NCI-H2081 treated with DMSO at 0.1 percent for 48 hours (cell line): ENCODE results near the gene TEN1.
A peak's percentile ranks its signal among the peaks of the same experiment; 100 is the strongest.

Experiments
- DNase-seq: peaks from one replicate; lab custom pipeline; 2025; lab: John Stamatoyannopoulos, UW

Gene TEN1

DNA sequence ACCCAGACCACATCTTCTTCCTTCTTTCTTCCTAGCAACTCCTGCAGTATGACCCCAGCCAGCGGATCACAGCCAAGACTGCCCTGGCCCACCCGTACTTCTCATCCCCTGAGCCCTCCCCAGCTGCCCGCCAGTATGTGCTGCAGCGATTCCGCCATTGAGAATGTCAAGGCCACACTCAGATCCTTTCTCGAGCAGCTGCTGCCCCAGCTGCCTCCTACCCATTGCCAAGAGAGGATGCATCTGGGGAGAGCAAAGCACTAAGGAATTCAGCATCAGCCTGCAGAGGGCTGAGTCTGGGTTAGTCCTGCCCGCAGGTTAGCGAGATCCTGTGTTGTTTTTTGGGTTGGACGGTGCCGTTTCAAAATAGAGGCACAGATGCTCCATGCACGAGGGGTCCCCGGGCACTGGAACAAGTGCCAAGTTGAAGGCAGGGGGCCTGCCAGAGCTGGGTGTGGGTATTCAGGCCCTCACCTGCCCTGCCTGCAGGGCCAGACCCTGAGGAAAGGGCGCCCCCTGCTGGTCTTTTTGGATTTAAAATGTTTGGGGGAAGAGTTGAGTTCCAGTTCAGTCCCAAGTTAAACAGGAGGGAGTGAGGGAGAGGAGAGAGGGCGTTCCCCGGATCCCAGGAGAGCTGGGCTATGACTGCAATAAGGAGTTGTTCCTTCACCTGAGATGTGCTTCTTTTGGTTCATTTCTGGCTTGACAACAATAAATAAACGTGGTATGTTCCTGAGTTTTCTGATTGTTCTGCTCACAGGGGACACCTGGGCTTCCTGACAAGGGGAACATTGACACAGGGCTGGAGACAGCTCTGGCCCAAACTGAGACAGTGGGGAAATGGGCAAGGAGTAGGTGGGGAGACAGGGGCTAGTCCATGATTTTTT lies 26.5 kb downstream of the TEN1 start:
- DNase-seq, result peak; percentile 46

DNA sequence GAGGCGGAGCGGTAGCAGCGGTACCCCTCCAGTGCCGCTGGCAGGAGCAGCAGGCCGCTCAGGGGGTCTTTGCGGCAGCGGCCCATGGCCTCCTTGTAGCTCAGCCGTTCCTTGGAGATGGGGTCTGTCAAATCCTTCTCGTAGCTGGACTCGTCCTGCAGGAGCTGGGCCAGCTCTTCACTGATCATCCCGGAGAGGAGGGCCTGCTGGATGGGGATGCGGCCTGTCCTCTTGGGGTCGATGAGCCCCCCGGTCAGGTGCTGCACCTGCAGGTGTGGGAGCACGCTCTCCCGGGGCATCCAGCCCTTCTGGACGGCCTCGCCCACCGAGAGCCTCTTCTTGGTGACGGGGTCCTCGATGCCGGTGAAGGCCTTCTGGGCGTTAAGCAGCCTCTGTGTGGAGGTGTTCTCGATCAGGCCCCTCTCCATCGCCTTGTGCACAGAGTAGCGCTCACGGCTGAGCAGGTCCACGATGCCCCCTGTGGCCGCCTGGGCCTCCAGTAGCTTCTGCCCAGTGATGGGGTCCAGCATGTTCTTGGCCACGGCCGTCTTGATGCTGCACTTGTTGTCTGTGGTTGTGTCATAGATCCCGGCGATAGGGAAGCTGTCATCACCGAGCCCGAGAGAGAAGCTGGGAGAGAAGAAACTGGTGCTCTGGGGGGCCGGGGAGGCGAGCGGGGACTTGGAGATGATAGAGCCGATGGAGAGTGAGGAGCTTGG lies 28.2 kb downstream of the TEN1 start:
- no peak for DNase-seq

DNA sequence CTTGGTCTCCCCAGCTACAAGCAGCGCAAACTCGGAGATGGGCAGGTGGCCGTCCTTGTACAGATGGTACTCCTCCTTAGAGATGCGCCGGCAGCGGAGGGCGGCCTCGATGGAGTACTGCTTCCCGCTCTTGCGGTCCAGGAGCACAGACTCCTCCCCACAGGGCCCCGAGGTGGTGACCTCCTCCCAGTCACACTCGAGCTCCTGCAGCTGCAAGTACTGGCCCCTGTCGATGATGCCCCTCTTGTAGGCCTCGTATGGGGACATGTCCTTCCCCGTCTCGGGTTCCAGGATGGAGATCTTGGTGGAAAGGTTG lies 28.8 kb downstream of the TEN1 start:
- DNase-seq, result no peak

DNA sequence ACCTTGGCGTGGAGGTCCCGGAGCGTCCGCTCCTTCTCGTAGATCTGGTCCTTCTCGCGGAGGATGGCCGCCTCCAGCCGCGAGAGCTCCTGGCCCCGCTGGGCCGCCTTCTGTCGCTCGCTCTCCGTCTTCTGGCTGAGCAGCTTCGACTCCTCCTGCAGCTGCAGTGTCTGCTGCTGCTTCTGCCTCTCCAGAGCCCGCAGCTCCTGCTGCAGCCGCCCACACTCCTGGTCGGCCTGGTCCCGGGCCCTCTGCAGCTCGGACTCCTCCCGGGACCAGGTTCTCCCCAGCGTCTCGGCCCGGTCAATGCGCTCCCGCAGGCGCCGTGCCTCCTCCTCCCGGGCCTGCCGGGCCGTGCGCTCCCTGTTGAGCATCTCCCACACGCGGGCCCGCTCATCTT lies 29.2 kb downstream of the TEN1 start:
- DNase-seq, result no peak

DNA sequence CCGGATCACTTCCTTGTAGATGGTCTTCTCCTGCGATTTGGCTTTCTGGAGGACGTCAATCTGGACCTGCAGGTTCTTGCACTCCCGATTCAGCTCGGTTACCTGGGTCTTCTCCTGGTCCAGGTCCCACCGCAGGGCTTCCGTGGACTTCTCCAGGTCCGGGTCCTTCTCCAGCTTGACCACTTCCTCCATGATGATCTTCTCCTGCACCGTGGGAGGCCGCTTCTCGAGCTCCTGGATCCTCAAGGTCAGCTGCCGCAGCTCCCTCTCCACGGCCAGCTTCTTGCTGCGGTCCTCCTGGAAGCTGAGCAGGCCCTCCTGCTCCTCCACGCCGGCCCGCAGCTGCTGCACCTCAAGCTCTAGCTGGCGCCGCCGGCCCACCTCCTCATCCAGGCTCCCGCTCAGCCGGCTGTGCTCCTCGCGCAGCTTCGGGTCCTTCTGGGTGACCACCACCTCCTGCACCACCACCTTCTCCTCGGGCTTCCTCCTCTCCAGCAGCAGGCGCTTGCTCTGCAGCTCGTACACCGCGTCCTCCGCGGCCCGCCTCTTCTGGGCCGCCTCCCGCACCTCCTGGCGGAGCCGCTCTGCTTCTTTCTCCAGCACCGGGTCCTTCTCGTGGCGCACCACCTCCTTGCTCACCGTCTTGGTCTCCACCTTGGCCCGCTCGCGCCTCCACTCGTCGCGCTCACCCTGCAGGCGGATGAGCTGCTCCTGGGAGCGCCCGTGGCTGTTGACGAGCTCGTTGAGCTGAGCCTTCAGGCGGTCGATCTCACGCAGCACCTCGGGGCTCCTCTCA lies 29.8 kb downstream of the TEN1 start:
- no peak for DNase-seq

DNA sequence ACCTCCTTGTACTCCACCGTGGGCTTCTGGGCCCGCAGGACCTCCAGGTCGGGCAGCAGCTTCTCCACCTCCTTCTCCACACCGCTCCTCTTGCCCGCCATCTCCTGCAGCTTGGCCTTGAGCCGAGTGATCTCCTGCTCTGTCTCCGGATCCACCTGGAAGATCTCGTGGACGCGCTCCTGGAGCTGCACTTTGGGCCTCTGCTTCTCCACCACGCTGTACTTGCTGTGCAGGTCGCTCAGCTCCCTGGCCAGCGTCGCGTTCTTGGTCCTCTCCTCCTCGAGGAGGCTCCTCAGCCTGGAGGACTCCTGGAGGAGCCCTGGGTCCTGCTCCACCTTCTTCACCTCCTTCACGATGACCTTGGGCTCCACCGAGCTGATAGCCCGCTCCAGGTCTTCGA lies 30.4 kb downstream of the TEN1 start:
- no peak for DNase-seq

DNA sequence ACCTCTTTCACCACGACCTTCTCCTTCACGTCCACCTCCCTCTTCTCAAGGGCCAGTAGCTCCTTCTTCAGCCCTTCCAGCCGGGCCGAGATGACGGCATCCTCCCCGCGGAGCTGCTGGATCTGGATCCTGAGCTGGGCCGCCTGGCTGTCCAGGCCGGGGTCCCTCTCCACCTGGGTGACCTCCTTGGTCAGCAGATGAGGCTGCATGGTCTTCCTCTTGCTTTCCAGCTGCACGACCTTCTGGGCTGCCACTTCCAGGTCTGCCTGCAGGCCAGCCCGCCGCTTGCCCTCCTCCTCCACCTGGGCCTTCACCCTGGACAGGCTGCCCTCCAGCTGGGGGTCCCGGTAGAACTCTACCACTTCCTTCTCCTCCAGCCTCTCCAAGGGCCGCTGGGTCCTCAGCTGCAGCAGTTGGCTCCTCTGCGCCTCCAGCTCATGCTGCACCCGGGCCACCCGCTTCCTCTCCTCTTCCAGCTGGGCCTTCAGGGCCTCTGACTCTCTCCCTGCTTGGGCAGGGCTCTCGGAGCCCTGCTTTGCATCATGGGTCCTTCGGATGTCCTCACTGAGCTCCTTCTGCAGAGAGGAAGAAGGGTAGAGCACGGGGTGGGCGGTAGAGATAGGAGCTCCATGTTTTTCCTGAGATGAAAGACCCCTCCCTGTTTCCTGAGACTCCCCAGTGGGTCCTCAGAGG lies 31.1 kb downstream of the TEN1 start:
- no peak for DNase-seq

DNA sequence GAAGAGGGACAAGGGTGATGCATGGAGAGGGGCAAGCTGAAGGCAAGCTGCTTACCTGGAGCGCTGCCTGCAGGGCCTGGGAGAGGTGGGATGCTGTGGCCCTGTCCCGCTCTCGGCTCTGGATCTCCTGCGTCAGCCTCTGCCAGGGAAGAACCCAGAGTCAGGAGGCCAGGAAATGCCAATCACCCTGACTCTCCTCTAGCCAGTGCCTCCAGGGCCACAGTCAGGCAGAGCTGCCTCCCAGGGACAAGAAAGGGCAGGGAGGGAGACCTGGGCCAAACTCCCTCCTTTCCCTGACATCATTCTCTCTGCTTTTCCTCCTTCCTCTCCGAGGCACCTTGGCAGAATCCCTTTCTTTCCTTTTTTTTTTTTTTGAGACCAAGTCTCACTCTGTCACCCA lies 32.9 kb downstream of the TEN1 start:
- DNase-seq, result no peak

DNA sequence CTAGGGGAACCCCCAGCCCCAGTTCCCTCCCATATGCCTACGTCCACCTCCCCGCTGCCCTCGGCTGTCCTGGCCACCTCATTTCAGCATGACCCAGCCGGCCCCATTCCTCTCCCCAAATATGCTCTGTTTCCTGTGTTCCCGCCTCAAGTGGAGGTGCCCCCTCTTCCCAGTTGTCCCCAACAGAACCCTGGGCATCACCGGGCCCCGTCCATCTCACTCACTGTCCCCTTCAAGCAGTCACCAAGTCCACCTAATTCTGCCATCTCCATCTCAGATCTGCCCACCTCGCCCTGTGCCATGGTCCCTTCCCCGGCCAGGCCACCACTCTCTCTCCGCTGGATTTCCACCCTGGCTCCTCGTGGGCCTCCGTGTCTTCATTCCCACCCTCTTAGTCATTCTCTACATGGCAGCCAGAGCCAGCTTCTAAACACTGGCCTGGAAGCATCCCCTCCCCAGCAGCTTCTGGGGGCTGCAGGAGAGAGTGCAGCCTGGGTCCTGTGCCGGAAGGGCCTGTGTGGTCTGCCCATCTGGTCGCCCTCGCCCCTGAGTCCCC lies 34.4 kb downstream of the TEN1 start:
- no peak for DNase-seq

DNA sequence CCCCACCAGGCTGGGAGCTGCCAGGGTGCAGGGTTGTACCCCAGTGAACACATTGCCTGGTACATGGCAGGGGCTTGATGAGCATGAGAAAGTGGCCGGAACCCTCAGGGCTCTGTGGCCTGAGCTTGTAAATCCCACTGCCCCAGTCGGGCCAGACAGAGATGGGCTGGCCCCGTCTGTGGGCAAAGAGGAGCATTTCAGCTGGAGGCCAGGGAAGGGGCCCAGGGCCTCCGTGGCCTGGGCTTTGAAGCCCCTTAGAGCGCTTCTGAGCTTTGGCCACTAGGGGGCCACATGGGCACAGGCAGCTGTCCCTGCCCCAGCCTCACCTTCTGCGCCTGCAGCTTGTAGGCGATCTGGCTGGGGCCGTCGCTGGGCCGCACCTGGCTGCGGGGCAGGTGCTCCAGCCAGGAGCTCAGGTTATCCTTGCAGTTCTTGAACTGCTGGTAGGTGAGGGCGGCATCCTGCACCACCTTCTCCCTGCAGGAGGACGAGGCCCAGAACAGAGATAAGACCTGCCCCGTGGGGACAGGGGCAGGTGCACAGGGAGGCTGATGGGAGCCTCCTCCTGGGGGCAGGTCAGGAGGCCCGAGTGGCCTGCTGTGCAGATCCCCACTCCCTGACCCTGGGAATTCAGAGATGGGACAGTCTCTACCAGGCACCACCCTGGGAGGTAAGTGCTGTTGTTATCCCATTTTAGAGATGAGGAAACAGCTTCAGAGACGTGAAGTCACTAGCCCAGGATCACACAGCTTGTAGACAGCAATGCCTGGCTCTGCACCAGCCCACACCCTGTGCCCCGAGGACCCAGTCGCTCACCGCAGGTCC lies 35.3 kb downstream of the TEN1 start:
- peak; percentile 53 for DNase-seq

DNA sequence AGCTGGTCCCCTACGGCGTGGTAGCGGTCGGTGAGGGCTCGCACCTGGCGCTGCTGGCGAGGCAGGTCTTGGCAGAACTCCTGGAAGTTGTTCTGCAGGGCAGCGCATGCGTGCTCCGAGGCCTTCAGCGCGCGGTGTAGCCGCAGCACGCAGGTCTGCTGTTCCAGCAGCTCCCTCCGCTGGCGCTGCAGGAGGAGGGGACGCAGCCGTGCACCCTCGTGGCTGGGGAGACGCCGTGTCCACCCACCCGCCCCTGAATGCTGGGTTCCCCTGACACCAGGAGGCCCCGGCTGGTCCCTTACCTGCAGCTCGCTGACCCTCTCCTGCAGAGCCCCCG lies 35.9 kb downstream of the TEN1 start:
- no peak for DNase-seq

DNA sequence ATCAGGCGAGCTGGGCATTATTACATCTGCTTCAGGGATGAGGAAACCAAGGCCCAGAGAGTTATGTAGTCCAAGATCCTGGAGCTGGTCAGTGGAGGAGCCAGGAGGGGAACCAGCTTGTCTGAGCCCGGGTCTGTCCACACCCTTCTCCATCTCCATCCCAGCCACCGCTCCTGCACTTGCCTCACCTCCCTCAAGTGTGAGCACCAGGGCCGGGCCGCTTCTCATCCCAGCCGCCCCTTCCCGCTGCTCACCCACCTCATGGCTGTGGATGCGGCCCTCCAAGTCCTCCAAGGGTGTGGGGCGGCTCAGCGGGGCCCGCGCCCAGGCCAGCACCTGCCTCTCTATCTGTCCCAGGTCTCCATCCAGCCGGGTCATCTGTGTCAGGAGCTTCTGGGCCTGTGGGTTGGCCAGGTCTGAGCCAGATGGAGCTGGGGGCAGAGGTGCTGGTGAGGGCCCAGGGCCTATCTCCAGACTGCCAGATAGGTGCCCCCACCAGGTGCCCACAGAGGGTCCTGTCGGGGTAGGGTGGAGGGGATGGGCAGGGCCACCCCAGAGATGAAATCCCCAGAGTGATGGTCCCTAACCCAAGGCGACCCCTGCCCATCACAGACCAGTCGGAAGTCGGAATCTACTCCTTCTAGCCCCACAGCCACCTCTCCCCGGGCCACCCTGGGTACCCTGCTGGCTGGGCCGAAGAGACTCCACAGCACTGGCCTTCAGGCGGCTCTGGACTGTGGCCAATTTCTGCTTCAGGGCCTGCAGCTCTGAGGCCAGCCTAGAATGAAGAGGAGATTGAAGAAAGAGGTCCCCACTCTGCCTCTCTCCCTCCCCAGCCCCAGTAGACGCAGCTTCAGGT lies 38.7 kb downstream of the TEN1 start:
- DNase-seq, result no peak

DNA sequence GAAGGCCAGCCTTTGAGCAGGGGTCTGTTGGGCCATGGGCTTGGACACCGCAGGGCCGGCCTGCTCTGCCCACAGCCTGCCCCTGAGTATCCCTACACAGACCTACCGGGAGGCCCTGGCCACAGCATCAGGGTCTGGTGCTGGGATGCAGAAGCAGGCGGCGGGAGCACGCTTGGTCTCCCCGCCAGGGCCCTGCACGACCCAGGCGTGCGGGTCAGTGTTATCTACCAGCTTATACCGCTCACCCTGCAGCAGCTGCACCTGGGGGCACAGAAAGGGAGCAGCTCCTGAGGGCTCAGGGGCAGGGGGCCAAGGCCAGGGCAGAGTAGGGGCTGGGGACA lies 39.3 kb downstream of the TEN1 start:
- DNase-seq, result no peak

DNA sequence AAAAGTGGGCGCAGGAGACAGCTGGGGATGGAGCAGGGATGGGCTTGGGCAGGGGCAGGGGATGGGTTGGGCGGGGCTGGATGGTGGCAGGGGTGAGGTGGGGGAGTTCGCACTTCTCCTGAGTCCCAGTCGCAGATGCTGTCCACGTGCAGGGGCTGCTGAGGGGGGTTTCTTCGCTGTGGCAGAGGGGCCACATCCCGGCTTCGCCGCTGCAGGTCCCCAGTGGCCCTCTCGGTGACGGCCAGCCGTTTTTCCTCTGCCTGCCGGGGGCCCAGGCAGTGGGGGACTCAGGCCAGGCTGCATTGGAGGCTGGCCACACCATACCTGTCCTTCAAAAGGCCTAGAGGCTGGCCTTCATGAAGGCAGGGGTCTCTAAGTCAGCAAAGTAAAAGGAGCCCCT lies 39.8 kb downstream of the TEN1 start:
- DNase-seq, result no peak

DNA sequence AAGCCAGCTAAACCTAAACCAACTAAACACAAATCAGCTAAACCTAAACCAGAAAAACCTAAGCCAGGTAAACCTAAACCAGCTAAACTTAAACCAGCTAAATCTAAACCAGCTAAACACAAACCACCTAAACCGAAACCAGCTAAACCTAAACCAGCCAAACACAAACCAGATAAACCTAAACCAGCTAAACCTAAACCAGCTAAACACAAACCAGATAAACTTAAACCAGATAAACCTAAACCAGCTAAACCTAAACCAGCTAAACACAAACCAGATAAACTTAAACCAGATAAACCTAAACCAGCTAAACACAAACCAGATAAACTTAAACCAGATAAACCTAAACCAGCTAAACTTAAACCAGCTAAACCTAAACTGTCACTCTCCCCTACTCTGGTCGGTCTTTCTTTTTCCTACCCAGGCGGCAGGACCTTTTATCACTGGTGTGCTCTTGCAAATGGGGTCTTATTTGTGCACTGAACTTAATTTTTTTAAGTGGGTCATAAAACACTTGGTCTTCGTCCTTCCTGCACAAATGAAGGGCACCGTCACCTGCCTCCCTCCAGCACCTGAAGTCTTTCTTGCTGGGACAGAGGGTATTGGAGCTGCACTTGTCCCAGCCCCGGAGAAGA lies 40.9 kb downstream of the TEN1 start:
- DNase-seq, result no peak

DNA sequence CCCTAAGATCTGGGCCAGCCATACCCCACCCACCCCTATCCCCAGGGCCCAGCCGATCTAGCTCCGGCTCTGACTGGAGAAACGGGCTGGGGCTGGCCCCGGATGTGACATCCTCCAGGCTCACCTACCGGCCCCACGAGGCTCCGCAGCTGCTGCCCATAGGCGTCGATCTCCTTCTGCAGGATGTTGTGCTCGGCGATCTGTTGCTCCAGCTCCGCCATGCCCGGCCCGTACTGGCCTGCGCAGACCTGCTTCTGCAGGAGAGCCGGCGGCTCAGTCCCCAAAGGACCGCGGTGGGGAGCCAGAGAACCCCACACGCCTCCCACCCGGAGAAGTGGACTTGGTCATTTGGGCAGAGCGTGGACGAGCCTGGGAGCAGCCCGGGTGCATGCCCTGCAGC lies 43.2 kb downstream of the TEN1 start:
- no peak for DNase-seq

DNA sequence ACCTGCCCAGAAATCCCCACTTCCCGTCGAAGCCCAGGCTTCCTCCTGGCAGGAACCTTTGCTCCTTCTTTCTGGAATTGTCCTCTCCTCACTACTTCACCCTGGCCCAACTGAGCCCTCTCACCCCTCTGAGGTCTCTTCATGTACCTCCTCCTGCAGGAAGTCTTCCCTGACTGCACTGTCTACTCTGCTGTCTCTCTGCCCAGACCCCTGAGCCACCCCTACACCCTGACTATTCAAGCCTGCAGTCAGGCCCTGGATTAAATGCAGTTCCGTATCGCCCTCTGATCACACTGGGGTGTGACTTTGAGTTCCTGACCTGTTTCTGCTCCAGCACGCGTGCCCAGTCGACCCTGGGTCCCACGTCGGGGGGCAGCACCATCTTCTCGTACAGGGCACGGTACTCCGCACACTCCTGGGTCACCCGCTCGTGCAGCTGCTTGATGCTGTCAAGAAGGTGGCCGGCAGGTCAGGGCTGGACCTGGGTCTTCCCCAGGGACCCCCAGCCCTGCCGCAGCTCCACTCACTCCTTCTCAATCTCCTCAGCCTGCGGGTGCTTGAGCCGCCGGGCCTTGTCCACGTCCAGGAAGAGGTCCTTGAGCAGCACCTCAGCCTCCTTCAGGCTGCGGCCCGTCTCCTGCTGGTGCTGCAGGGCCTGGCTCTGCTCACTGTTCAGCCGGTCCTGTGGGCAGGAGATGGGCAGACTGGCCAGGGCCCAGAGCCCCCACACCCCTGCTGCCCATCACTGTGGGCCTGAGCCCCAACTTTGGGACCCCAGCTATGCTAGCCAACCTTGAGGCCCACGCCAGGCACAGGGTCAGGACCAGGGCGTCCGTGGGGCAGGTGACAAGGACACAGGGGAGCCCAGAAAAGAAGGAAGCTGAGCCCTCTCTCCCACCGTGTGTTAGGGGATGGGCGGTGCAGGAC lies 44.2 kb downstream of the TEN1 start:
- no peak for DNase-seq

DNA sequence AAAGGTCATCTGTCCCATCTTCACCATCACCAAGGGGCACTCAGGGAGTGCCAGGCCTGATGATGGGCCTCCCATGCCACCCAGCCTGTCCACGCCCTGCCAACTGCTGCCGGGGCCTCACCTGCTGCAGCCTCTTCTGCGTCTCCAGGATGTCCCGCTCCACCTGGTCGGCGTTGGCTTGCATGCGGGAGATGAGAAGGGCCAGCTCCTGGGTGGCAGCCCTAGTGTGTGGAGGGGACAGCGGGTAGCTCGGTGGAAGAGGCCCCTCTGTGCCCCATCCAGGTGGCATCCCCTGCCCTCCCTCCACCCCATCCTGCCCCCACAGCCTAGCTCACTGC lies 44.8 kb downstream of the TEN1 start:
- DNase-seq, result no peak

DNA sequence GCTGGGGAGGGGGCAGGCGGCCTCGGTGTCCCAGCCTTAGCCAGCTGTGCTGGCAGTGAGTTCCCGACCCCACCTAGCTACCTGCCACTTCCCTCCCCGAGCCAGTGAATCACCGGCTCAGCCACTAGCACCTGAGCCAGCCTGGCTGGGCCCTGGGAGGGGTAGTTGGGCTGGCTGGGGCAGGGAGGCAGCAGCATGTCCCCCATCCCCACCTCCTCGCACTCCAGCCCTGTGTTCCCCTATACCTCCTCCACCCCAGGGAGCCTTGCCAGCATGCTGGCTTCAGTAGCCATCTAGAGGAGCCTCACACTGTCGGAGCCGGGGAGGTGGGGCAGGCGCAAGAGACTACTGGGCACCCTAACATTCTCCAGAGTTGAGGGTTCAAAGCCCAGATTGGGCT lies 45.3 kb downstream of the TEN1 start:
- no peak for DNase-seq
